ENCODE measurements around the gene GLT1D1. TPM values are rescaled to one million over a fixed set of nuclear protein-coding genes. Genes with fewer than 3 reads are reported as not detected.
A peak's percentile ranks its signal among the peaks of the same experiment; 100 is the strongest.
"Not testable (repeated sequence)": the region's sequence is repeated elsewhere in the genome, so short reads cannot be mapped to it uniquely, and the experiment has no call there.

GLT1D1 gene
- total RNA-seq (2012; rRNA removed), result not detected in 2 replicates

DNA sequence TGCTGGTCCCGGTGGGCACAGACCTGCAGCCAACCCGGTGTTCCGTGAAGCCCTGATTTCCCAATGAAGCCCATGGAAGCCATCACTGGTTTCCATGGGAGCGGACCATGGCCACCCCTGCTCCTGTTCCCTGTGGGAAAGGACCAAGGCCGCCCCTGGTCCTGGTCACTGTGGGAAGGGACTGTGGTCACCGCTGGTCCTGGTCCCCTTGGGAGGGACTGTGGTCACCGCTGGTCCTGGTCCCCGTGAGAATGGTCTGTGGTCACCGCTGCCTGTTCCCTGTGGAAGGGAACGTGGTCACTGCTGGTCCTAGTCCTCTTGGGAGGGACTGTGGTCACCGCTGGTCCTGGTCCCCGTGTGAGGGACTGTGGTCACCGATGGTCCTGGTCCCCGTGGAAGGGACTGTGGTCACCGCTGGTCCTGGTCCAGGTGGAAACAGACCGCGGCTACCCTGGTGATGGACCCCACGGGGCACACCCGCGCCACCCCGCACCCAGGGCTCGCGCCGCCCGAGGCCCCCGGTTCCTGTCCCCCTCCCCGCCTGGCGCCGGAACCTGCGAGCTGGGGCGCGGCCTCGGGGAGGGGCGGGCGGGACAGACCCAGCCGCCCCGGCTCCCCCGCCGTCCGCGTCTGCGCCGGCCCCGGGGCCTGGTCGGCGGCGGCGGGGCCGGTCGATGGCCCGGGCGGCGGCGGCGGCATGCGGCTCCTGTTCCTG lies at the start of gene GLT1D1:
Gene GLT1D1, plus strand, starts transcription at position 594 of the 715 bp plus-strand sequence. Its CDS starts 104 bp downstream, at position 698.
- Histone ChIP-seq H3K4me3 (ENCODE audit: low read length) (no peak within 1 kb of the TSS), H3K36me3 (ENCODE audit: insufficient read depth, low read length) (no peaks in the 10 kb centered on the region), H3K4me2 (ENCODE audit: low read length) (no peak within 1 kb of the TSS), H3K9me3 (replicated peaks; ENCODE audit: low read length) (no peaks in the 10 kb centered on the region), H3K27me3 (ENCODE audit: control insufficient read depth, insufficient read depth, low read length) (peaks cover 2% of the 10 kb centered on the region), H3K9ac (ENCODE audit: low read depth, low read length) (no peak within 1 kb of the TSS), H3K4me1 (ENCODE audit: control insufficient read depth, insufficient read depth, low read length) (no peaks in the 10 kb centered on the region)

DNA sequence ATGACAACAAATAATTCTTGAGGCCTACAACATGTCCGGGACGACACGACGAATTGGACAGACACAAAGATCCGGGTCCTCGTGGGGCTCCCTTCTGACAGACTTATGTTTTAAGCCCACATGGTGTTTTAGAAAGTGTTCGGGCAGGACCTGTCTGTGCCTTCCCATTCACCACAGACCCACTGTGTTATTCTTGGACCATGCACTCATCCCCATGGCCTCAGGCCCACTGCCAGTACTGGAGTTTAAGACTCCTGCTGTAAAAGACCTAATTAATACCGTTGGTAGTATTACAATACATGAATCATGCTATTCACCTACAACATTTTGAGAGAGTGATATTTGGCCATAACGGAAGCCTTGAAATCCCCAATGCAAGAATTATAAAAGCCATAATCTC lies 49.5 kb upstream of the GLT1D1 start:
- Histone ChIP-seq H3K4me3 (ENCODE audit: low read length) (no peak overlapping the region), H3K4me1 (ENCODE audit: control insufficient read depth, insufficient read depth, low read length) (peaks cover 31% of the 10 kb centered on the region), H3K4me2 (ENCODE audit: low read length) (no peak overlapping the region), H3K36me3 (ENCODE audit: insufficient read depth, low read length) (peaks cover 65% of the 10 kb centered on the region), H3K27me3 (ENCODE audit: control insufficient read depth, insufficient read depth, low read length) (no peaks in the 10 kb centered on the region), H3K9ac (ENCODE audit: low read depth, low read length) (no peak overlapping the region), H3K9me3 (replicated peaks; ENCODE audit: low read length) (no peaks in the 10 kb centered on the region)

DNA sequence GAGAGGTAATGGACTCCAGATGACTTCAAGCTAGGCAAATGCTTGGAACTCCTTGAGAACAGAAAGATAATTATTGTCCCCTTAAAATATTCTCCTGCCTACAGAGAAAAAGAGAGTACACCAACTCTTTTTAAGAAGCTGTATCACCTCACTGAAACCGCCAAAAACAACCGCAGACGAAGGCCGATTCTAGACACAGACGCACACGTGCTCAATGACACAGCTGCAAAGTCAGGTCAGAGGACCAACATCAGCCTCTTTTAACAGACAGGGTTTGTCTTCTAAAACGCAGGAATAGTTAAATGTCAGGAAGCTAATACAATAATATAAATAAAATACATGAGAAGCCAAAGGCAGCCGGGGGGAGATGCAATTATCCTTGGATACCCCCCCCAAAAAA lies 48.5 kb upstream of the GLT1D1 start:
- Histone ChIP-seq H3K9me3 (replicated peaks; ENCODE audit: low read length) (no peaks in the 10 kb centered on the region), H3K4me3 (ENCODE audit: low read length) (no peak overlapping the region), H3K4me2 (ENCODE audit: low read length) (no peak overlapping the region), H3K27me3 (ENCODE audit: control insufficient read depth, insufficient read depth, low read length) (no peaks in the 10 kb centered on the region), H3K4me1 (ENCODE audit: control insufficient read depth, insufficient read depth, low read length) (peaks cover 33% of the 10 kb centered on the region), H3K9ac (ENCODE audit: low read depth, low read length) (no peak overlapping the region), H3K36me3 (ENCODE audit: insufficient read depth, low read length) (peaks cover 59% of the 10 kb centered on the region)

DNA sequence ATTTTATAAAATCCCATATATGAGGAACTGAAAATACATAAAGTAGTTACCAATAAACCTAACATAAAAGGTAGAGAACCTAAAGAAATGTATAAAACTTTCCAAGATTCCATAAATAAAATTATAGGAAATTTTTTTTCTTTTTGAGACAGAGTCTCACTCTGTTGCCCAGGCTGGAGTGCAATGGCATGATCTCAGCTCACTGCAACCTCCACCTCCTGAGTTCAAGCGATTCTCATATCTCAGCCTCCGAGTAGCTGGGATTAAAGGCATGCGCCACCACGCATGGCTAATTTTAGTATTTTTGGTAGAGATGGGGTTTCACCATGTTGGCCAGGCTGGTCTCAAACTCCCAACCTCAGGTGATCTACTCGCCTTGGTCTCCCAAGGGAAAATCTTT lies 47.9 kb upstream of the GLT1D1 start:
- peaks cover 55% of the 10 kb centered on the region for H3K36me3 ChIP-seq (ENCODE audit: insufficient read depth, low read length)
- H3K4me1 ChIP-seq (ENCODE audit: control insufficient read depth, insufficient read depth, low read length), result peaks cover 36% of the 10 kb centered on the region
- not testable (repeated sequence) for H3K4me2 ChIP-seq (ENCODE audit: low read length); H3K9ac ChIP-seq (ENCODE audit: low read depth, low read length); H3K27me3 ChIP-seq (ENCODE audit: control insufficient read depth, insufficient read depth, low read length); H3K4me3 ChIP-seq (ENCODE audit: low read length); H3K9me3 ChIP-seq (replicated peaks; ENCODE audit: low read length)

DNA sequence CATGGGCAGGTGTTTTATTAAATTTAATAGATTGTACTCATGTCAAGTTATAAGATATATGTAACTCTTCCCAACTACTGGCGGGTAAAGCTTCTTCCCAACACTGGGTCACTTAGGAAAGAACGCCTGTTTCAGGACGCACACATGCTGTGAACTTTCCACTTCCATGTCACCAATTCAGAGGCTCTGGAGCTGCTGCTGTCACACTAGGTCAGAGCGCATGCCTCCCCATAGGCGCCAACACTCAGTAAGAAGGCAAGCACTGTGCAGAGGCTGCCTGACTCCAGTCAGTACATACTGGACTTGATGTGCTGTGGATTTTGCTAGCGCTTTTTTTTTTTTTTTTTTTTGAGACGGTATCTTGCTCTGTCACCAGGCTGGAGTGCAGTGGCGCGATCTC lies 46.7 kb upstream of the GLT1D1 start:
- Histone ChIP-seq H3K27me3 (ENCODE audit: control insufficient read depth, insufficient read depth, low read length) (no peaks in the 10 kb centered on the region), H3K9ac (ENCODE audit: low read depth, low read length) (no peak overlapping the region), H3K36me3 (ENCODE audit: insufficient read depth, low read length) (peaks cover 49% of the 10 kb centered on the region), H3K4me1 (ENCODE audit: control insufficient read depth, insufficient read depth, low read length) (peaks cover 36% of the 10 kb centered on the region), H3K9me3 (replicated peaks; ENCODE audit: low read length) (no peaks in the 10 kb centered on the region), H3K4me3 (ENCODE audit: low read length) (no peak overlapping the region), H3K4me2 (ENCODE audit: low read length) (no peak overlapping the region)

DNA sequence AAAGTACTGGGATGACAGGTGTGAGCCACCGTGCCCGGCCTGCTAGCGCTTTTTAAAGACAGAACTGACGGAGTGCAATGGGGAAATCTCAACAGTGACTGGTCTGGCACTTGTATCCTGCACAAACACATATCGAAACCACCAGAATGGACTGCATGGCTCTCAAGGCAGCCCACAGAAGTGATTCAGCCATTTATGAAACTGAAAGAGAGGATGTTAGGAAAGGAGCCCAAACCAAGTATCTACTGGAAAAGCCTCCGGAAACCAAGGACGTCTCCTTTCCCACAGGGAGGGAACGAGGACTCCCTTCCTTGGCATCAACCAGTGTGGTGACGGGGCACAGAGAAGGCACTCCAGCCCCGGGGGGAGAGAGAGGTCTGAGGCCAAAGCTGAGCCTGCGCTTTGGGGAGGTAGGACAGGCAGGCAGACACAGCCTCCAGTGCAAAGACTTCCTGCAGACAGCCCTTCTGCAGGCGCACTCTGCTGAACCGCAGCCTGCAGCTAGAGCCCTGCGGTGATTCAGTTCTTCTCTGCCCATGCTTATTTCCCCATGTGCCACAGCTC lies 46.0 kb upstream of the GLT1D1 start:
- H3K36me3 ChIP-seq (ENCODE audit: insufficient read depth, low read length), result peaks cover 52% of the 10 kb centered on the region
- H3K4me1 ChIP-seq (ENCODE audit: control insufficient read depth, insufficient read depth, low read length), result peaks cover 37% of the 10 kb centered on the region
- no peaks in the 10 kb centered on the region for H3K27me3 ChIP-seq (ENCODE audit: control insufficient read depth, insufficient read depth, low read length)
- no peak overlapping the region for H3K9ac ChIP-seq (ENCODE audit: low read depth, low read length)
- H3K9me3 ChIP-seq (replicated peaks; ENCODE audit: low read length), result no peaks in the 10 kb centered on the region
- no peak overlapping the region for H3K4me2 ChIP-seq (ENCODE audit: low read length)
- H3K4me3 ChIP-seq (ENCODE audit: low read length), result no peak overlapping the region

DNA sequence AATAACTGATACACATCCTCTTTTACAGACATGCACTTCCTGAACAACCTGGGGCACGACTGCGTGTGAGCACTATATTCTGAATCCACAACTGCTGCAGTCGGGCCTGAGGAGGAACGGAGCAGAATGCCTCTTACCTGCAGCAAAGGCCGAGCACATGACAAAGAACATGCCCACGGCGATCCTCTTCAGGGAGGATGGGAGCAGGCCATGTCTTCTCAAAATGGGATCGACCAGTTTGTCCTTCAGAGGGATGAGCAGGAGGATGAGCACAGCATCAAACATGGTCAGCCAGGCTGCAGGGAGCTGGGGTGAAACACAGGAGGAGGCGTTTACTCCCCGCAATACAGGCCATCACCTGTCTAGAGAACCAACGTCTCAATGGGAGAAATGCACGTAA lies 44.6 kb upstream of the GLT1D1 start:
- H3K4me1 ChIP-seq (ENCODE audit: control insufficient read depth, insufficient read depth, low read length), result peaks cover 41% of the 10 kb centered on the region
- H3K9ac ChIP-seq (ENCODE audit: low read depth, low read length), result no peak overlapping the region
- H3K27me3 ChIP-seq (ENCODE audit: control insufficient read depth, insufficient read depth, low read length), result no peaks in the 10 kb centered on the region
- no peak overlapping the region for H3K4me2 ChIP-seq (ENCODE audit: low read length)
- peaks cover 41% of the 10 kb centered on the region for H3K36me3 ChIP-seq (ENCODE audit: insufficient read depth, low read length)
- no peak overlapping the region for H3K4me3 ChIP-seq (ENCODE audit: low read length)
- no peaks in the 10 kb centered on the region for H3K9me3 ChIP-seq (replicated peaks; ENCODE audit: low read length)

DNA sequence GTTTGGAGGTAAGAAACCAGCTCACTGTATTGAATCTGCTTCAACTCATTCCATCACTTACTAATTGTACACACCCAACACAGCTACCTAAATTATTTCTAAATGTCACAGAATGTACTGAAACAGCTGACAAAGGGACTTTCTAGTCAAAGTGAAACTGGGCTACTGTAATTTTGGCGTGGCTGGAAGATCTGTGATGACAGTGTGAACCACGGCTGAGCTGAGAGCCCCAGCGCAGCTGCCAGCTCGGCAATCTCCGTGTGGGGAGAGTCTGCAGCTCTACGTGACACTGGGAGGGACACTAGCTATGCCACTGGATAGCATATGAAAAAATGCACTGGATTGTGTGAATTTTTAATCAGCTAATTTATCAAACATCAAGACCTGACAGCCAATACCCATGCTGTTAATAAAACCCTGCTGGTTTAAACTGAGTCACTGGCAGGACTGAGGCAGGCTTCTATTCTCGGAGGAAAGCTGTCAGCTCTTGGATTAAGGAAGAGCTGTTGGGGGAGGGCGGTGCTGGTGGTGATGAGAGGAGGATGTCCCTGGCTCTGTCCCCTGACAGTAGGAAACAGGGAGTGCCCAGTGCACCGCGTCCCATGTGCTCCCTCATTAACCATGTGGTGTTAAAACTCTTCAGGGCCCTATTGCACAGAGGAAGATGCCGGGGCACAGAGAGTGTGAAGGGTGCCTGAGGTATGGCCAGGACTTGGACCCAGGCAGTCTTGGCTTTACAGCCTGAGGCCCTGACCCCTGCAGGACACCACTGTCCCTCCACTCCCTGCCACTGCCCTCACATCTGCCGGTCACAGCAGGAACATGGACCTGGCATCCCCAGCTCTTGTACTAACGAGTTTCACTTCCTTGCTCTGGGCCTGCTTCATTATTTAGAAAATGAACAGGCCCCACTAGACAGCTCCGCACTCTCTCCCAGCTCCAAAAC lies 42.8 kb upstream of the GLT1D1 start:
- peaks cover 53% of the 10 kb centered on the region for H3K4me1 ChIP-seq (ENCODE audit: control insufficient read depth, insufficient read depth, low read length)
- no peaks in the 10 kb centered on the region for H3K27me3 ChIP-seq (ENCODE audit: control insufficient read depth, insufficient read depth, low read length)
- peak overlapping the region; percentile 66 for H3K9ac ChIP-seq (ENCODE audit: low read depth, low read length)
- H3K4me2 ChIP-seq (ENCODE audit: low read length), result peak overlapping the region; percentile 72
- peaks cover 36% of the 10 kb centered on the region for H3K36me3 ChIP-seq (ENCODE audit: insufficient read depth, low read length)
- no peaks in the 10 kb centered on the region for H3K9me3 ChIP-seq (replicated peaks; ENCODE audit: low read length)
- peak overlapping the region; percentile 50 for H3K4me3 ChIP-seq (ENCODE audit: low read length)

DNA sequence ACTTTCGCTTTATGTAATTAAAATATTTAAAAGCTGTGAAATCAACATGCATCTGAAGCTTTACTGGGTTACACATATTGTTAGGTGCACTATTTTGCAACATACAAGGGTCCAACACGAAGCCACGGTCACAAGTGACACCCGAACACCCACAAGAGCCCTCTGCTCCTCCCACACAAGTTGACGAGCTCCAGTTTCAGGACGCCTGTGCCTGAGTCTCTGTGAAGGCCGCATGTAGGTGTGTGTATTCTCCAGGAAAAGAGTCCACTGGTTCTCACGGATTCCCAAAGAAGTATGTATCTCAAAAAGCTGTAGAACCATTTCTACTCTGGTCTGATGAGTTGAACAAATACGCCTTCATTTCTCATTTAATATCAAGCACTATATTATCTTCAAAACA lies 41.5 kb upstream of the GLT1D1 start:
- Histone ChIP-seq H3K9me3 (replicated peaks; ENCODE audit: low read length) (no peaks in the 10 kb centered on the region), H3K4me1 (ENCODE audit: control insufficient read depth, insufficient read depth, low read length) (peaks cover 67% of the 10 kb centered on the region), H3K27me3 (ENCODE audit: control insufficient read depth, insufficient read depth, low read length) (no peaks in the 10 kb centered on the region), H3K4me2 (ENCODE audit: low read length) (peak overlapping the region; percentile 72), H3K36me3 (ENCODE audit: insufficient read depth, low read length) (peaks cover 33% of the 10 kb centered on the region), H3K4me3 (ENCODE audit: low read length) (no peak overlapping the region), H3K9ac (ENCODE audit: low read depth, low read length) (no peak overlapping the region)

DNA sequence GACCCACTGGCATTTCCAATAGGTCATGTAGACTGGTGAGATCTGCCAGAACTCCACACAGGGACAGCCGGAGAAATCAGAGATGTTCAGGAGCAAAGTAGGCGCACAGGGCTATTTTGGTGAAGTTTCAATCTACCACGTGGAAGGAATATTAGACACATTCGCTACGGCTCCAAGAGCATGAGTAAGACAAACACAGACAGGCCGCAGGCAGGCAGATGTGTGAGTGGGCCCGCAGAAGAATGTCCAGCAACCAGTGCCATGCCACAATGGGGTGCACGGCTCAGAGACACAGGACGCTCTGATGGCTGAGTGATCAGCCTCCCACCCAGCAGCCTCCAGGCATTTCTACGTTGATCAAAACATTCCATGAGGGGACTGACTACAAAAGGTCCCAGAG lies 39.9 kb upstream of the GLT1D1 start:
- Histone ChIP-seq H3K9me3 (replicated peaks; ENCODE audit: low read length) (no peaks in the 10 kb centered on the region), H3K4me3 (ENCODE audit: low read length) (no peak overlapping the region), H3K36me3 (ENCODE audit: insufficient read depth, low read length) (peaks cover 19% of the 10 kb centered on the region), H3K4me2 (ENCODE audit: low read length) (peak overlapping the region; percentile 21), H3K4me1 (ENCODE audit: control insufficient read depth, insufficient read depth, low read length) (peaks cover 83% of the 10 kb centered on the region), H3K9ac (ENCODE audit: low read depth, low read length) (peak overlapping the region; percentile 21), H3K27me3 (ENCODE audit: control insufficient read depth, insufficient read depth, low read length) (no peaks in the 10 kb centered on the region)

DNA sequence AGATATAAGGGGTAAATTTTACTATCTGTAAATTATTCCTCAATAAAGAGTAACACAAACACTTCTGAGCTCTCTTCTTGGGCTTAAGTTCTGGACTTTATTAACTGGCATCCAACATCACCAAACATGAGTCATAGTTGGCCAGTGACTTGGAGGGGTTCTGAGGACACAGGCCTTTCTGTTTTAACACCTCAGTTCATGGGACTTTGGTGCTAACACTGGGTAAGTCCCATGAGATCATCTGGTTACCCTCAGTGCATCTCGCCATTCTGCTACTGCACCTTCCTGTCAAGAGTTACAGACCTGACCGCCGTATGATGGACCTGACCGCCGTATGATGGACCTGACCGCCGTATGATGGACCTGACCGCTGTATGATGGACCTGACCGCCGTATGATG lies 39.4 kb upstream of the GLT1D1 start:
- H3K9ac ChIP-seq (ENCODE audit: low read depth, low read length), result peak overlapping the region; percentile 19
- H3K4me1 ChIP-seq (ENCODE audit: control insufficient read depth, insufficient read depth, low read length), result peaks cover 87% of the 10 kb centered on the region

More for the DNA sequence above, 39.4 kb upstream of the GLT1D1 start:
- Histone ChIP-seq H3K9me3 (replicated peaks; ENCODE audit: low read length) (no peaks in the 10 kb centered on the region), H3K27me3 (ENCODE audit: control insufficient read depth, insufficient read depth, low read length) (no peaks in the 10 kb centered on the region), H3K36me3 (ENCODE audit: insufficient read depth, low read length) (peaks cover 14% of the 10 kb centered on the region), H3K4me2 (ENCODE audit: low read length) (peak overlapping the region; percentile 21), H3K4me3 (ENCODE audit: low read length) (no peak overlapping the region)

All from skeletal muscle satellite cell (primary cell).